IMR-90 (cell line): ENCODE measurements around the gene RNASET2. TPM values are rescaled to one million over a fixed set of nuclear protein-coding genes. Genes with fewer than 3 reads are reported as not detected.

Experiments
- ATAC-seq: fragments of 200-7000 bp; cut with Tn5 transposase; 2 replicates; pipeline ENCODE4 v1.9.1; 2020; ENCODE audit warnings: low read depth, mild to moderate bottlenecking, moderate library complexity
- BruUV-seq: library from RNA; stranded (reverse); fragments of 400-500 nt; replicated peaks from 2 replicates; lab custom pipeline; 2021; lab: Mats Ljungman, UMichigan
- CTCF ChIA-PET: fragments of 300-600 bp; formaldehyde crosslinking; extraction: SDS; loops from one replicate; lab custom pipeline; 2021; ENCODE audit warnings: antibody characterized with exemption; lab: Yijun Ruan, JAX
- POLR2A ChIA-PET: fragments of 300-600 bp; sonication (Branson Sonifier 250); formaldehyde crosslinking; loops from one replicate; lab custom pipeline; 2022; ENCODE audit warnings: antibody characterized with exemption; ENCODE audit not compliant: unreplicated experiment; lab: Charles Lee
- DNase-seq: peaks from one replicate; pipeline ENCODE4 v3.0.0; 2013
- H2AFZ ChIP-seq: replicated peaks from 2 replicates; pipeline ENCODE3; 2013; ENCODE audit warnings: low read length, mild to moderate bottlenecking; ENCODE audit not compliant: poor library complexity
- H2AK5ac ChIP-seq: 2 replicates; pipeline ENCODE4 v1.6.1; 2013; ENCODE audit warnings: low read depth, low read length, inconsistent platforms
- H2AK9ac ChIP-seq: replicated peaks from 2 replicates; pipeline ENCODE3; 2013; ENCODE audit warnings: mild to moderate bottlenecking, low read depth, low read length, moderate library complexity; ENCODE audit not compliant: poor library complexity
- H2BK120ac ChIP-seq: 2 replicates; pipeline ENCODE4 v1.6.1; 2013; ENCODE audit warnings: low read depth, low read length, inconsistent platforms
- H2BK15ac ChIP-seq: 3 replicates; pipeline ENCODE4 v1.6.1; 2013; ENCODE audit warnings: low read depth, low read length, inconsistent platforms
- H2BK20ac ChIP-seq: 2 replicates; pipeline ENCODE4 v1.6.1; 2013; ENCODE audit warnings: low read depth, mild to moderate bottlenecking, inconsistent platforms, low read length, moderate library complexity
- H2BK5ac ChIP-seq: 2 replicates; pipeline ENCODE4 v1.6.1; 2013; ENCODE audit warnings: mild to moderate bottlenecking, low read depth, low read length, inconsistent platforms; ENCODE audit not compliant: poor library complexity, severe bottlenecking
- H3K14ac ChIP-seq: replicated peaks from 2 replicates; pipeline ENCODE4 v1.6.1; 2013; ENCODE audit warnings: low read depth, low read length, inconsistent platforms
- H3K18ac ChIP-seq: 2 replicates; pipeline ENCODE4 v1.6.1; 2013; ENCODE audit warnings: low read depth, low read length, control low read depth
- H3K23ac ChIP-seq: 2 replicates; pipeline ENCODE4 v1.6.1; 2013; ENCODE audit warnings: low read depth, low read length, inconsistent platforms
- H3K27ac ChIP-seq: 2 replicates; pipeline ENCODE4 v1.5.1; 2013; ENCODE audit warnings: mild to moderate bottlenecking, control low read depth, low read length; ENCODE audit not compliant: insufficient read depth
- H3K27me3 ChIP-seq: 2 replicates; pipeline ENCODE4 v1.6.1; 2013; ENCODE audit warnings: low read length; ENCODE audit not compliant: control insufficient read depth, insufficient read depth
- H3K36me3 ChIP-seq: 2 replicates; pipeline ENCODE4 v1.6.1; 2013; ENCODE audit warnings: low read length, mixed read lengths; ENCODE audit not compliant: control insufficient read depth, insufficient read depth
- H3K4ac ChIP-seq: 2 replicates; pipeline ENCODE4 v1.6.1; 2013; ENCODE audit warnings: low read depth, low read length, inconsistent platforms
- H3K4me1 ChIP-seq: 2 replicates; pipeline ENCODE4 v1.6.1; 2013; ENCODE audit warnings: low read length, mixed read lengths; ENCODE audit not compliant: control insufficient read depth, insufficient read depth
- H3K4me2 ChIP-seq: 2 replicates; pipeline ENCODE4 v1.6.1; 2013; ENCODE audit warnings: low read depth, mild to moderate bottlenecking, control low read depth, low read length, moderate library complexity
- H3K4me3 ChIP-seq: 2 replicates; pipeline ENCODE4 v1.5.1; 2013; ENCODE audit warnings: low read depth, mild to moderate bottlenecking, control low read depth, low read length, moderate library complexity; ENCODE audit not compliant: insufficient read depth
- H3K56ac ChIP-seq: 2 replicates; pipeline ENCODE4 v1.6.1; 2013; ENCODE audit warnings: low read length, inconsistent platforms; ENCODE audit not compliant: insufficient read depth; ENCODE audit errors: extremely low read depth
- H3K79me1 ChIP-seq, 2 experiments: 2 replicates each; pipeline ENCODE4 v1.6.1; 2013; ENCODE audit warnings: low read length in 2 of 2, inconsistent platforms in 1 of 2, low read depth in 1 of 2
- H3K9ac ChIP-seq: 2 replicates; pipeline ENCODE4 v1.6.1; 2013; ENCODE audit warnings: low read depth, low read length, control low read depth
- H3K9me1 ChIP-seq: 2 replicates; pipeline ENCODE4 v1.6.1; 2013; ENCODE audit warnings: low read length, inconsistent platforms; ENCODE audit not compliant: insufficient read depth
- H3K9me3 ChIP-seq: 2 replicates; pipeline ENCODE4 v1.6.1; 2013; ENCODE audit warnings: low read length; ENCODE audit not compliant: control insufficient read depth, insufficient read depth
- H4K20me1 ChIP-seq: 2 replicates; pipeline ENCODE4 v1.6.1; 2013; ENCODE audit warnings: low read length, inconsistent platforms; ENCODE audit not compliant: insufficient read depth
- H4K5ac ChIP-seq: 2 replicates; pipeline ENCODE4 v1.6.1; 2013; ENCODE audit warnings: mild to moderate bottlenecking, low read depth, low read length, control low read depth
- H4K8ac ChIP-seq, 2 experiments: 2 replicates each; pipeline ENCODE4 v1.6.1; 2013; ENCODE audit warnings: low read depth in 2 of 2, low read length in 2 of 2, control low read depth in 1 of 2, inconsistent platforms in 1 of 2
- H4K91ac ChIP-seq: 2 replicates; pipeline ENCODE4 v1.6.1; 2013; ENCODE audit warnings: low read depth, low read length, inconsistent platforms; ENCODE audit not compliant: insufficient read depth
- BHLHE40 ChIP-seq: fragments of 150-350 bp; IDR thresholded peaks from 2 replicates; pipeline ENCODE4 v1.6.1; 2016; ENCODE audit warnings: mild to moderate bottlenecking, low read depth, low read length
- CEBPB ChIP-seq: IDR thresholded peaks from 2 replicates; pipeline ENCODE4 v1.6.1; 2012; ENCODE audit warnings: low read depth, low read length, improper control_type of control experiment
- CHD1 ChIP-seq: IDR thresholded peaks from 2 replicates; pipeline ENCODE4 v1.6.1; 2012; ENCODE audit warnings: low read depth, low read length, improper control_type of control experiment
- CTCF ChIP-seq: conservative IDR thresholded peaks from 2 replicates; pipeline ENCODE4 v1.5.1; 2012; ENCODE audit warnings: mild to moderate bottlenecking, low read depth, low read length, improper control_type of control experiment
- ELK1 ChIP-seq: fragments of 150-350 bp; IDR thresholded peaks from 2 replicates; pipeline ENCODE4 v1.6.1; 2016; ENCODE audit warnings: low read depth, mild to moderate bottlenecking, low read length, moderate library complexity, borderline replicate concordance
- FOS ChIP-seq: fragments of 150-350 bp; IDR thresholded peaks from 2 replicates; pipeline ENCODE4 v1.6.1; 2016; ENCODE audit warnings: low read depth, low read length
- MAFK ChIP-seq: IDR thresholded peaks from 2 replicates; pipeline ENCODE4 v1.6.1; 2012; ENCODE audit warnings: low read depth, low read length, improper control_type of control experiment
- MAZ ChIP-seq: IDR thresholded peaks from 2 replicates; pipeline ENCODE4 v1.6.1; 2012; ENCODE audit warnings: low read depth, mild to moderate bottlenecking, low read length, improper control_type of control experiment, moderate library complexity, borderline replicate concordance
- MXI1 ChIP-seq: IDR thresholded peaks from 2 replicates; pipeline ENCODE4 v1.6.1; 2012; ENCODE audit warnings: low read depth, mild to moderate bottlenecking, low read length, moderate library complexity, borderline replicate concordance
- NFE2L2 ChIP-seq: fragments of 150-350 bp; IDR thresholded peaks from 2 replicates; pipeline ENCODE4 v1.6.1; 2016; ENCODE audit warnings: low read depth, mild to moderate bottlenecking, low read length
- POLR2A ChIP-seq: IDR thresholded peaks from 2 replicates; pipeline ENCODE4 v1.6.1; 2012; ENCODE audit warnings: mild to moderate bottlenecking, low read depth, low read length
- RAD21 ChIP-seq: IDR thresholded peaks from 2 replicates; pipeline ENCODE4 v1.6.1; 2012; ENCODE audit warnings: low read length, improper control_type of control experiment
- RCOR1 ChIP-seq: IDR thresholded peaks from 2 replicates; pipeline ENCODE4 v1.6.1; 2012; ENCODE audit warnings: mild to moderate bottlenecking, low read length, improper control_type of control experiment; ENCODE audit not compliant: insufficient replicate concordance
- RFX5 ChIP-seq: IDR thresholded peaks from 2 replicates; pipeline ENCODE4 v1.8.0; 2012; ENCODE audit warnings: low read depth, mild to moderate bottlenecking, low read length, moderate library complexity
- SMC3 ChIP-seq: fragments of 150-350 bp; IDR thresholded peaks from 2 replicates; pipeline ENCODE4 v1.6.1; 2016; ENCODE audit warnings: low read depth, mild to moderate bottlenecking, antibody characterized with exemption, low read length, moderate library complexity
- WGBS, 2 experiments: methylation state at CpG; one replicate each; pipeline versions ENCODE4 v1.1.5 to v1.1.7; 2013; ENCODE audit warnings: missing lambda C conversion rate in 2 of 2; ENCODE audit not compliant: insufficient read length in 1 of 2; ENCODE audit errors: extremely low coverage in 2 of 2; 5-methylcytosine and 5-hydroxymethylcytosine counted together
- dilution Hi-C: fragments of 300-500 bp; cut with HindIII; formaldehyde crosslinking; loops from one replicate; pipeline ENCODE4 v1.14.3; 2018; ENCODE audit warnings: low sequenced_read_pairs; ENCODE audit not compliant: unreplicated experiment
- in situ Hi-C: fragments of 300-500 bp; cut with MboI; formaldehyde crosslinking; loops from 3 replicates; pipeline ENCODE4 v1.14.3; 2019; ENCODE audit warnings: low sequenced_read_pairs, inconsistent platforms, mixed read lengths
- intact Hi-C: fragments of 100-400 bp; cut with micrococcal nuclease; formaldehyde crosslinking; loops from 2 replicates; pipeline ENCODE4 v1.10.0; 2022
- polyA plus RNA-seq, 3 experiments: library from polyadenylated mRNA; depleted of rRNA; stranded (reverse); fragments of >200 nt; gene quantifications; 2 replicates each; pipeline ENCODE4 v1.2.3, GENCODE V29; 2012; ENCODE audit warnings: low replicate concordance in 1 of 3
- total RNA-seq: library from RNA; depleted of rRNA; stranded (reverse); fragments of >200 nt; gene quantifications from 2 replicates; pipeline ENCODE4 v1.2.3, GENCODE V29; 2012
- TF ChIP-seq, protein P1 (sequence below): fragments of 150-350 bp; IDR thresholded peaks from 2 replicates; pipeline ENCODE4 v1.6.1; 2017; ENCODE audit warnings: mild to moderate bottlenecking, antibody characterized with exemption, low read length, low read depth

Gene RNASET2
- total and polyA plus RNA-seq, 2 of the 4 experiments (the other 2 are of a cell fraction): 13.6 to 24.9 TPM

GRCh38 chr6:166939894-166940293 lies 16.5 kb downstream of the RNASET2 start:
- Histone ChIP-seq H3K14ac (no peak overlapping the region), H3K27ac (no peak overlapping the region), H2BK15ac (no peak overlapping the region), H3K9ac (no peak overlapping the region), H3K4me1 (no peaks in the 10 kb centered on the region), H2AK9ac (no peak overlapping the region), H3K79me1 (no peaks in the 10 kb centered on the region), H3K9me1 (no peaks in the 10 kb centered on the region), H3K23ac (no peak overlapping the region), H2AFZ (no peak overlapping the region), H3K4me3 (no peak overlapping the region), H4K91ac (no peak overlapping the region), H4K5ac (no peak overlapping the region), H3K27me3 (no peaks in the 10 kb centered on the region), H2AK5ac (no peak overlapping the region), H3K56ac (no peak overlapping the region), H2BK20ac (no peak overlapping the region), H3K9me3 (no peaks in the 10 kb centered on the region), H3K18ac (no peak overlapping the region), H3K36me3 (peaks cover 6% of the 10 kb centered on the region; the same call in 1 of the 2 replicates), H2BK5ac (no peak overlapping the region), H4K8ac (no peak overlapping the region), H3K4me2 (no peak overlapping the region), H2BK120ac (no peak overlapping the region), H3K4ac (no peak overlapping the region), H4K20me1 (no peaks in the 10 kb centered on the region)
- no TSS peak for BruUV-seq
- WGBS, 2 experiments: 87% methylated on average over 4 of the region's 7 CpGs; no CpG with 5 or more reads in 1 of the 2 experiments
- ATAC-seq (no peak), DNase-seq (no peak)
- TF ChIP-seq NFE2L2 (no peak), ELK1 (no peak), MAZ (no peak), BHLHE40 (no peak), SMC3 (no peak), MAFK (no peak), MXI1 (no peak), POLR2A (no peak), CHD1 (no peak), RFX5 (no peak), FOS (no peak), RCOR1 (no peak), CTCF (no peak), RAD21 (no peak), CEBPB (no peak)
- TF ChIP-seq, protein P1, sequence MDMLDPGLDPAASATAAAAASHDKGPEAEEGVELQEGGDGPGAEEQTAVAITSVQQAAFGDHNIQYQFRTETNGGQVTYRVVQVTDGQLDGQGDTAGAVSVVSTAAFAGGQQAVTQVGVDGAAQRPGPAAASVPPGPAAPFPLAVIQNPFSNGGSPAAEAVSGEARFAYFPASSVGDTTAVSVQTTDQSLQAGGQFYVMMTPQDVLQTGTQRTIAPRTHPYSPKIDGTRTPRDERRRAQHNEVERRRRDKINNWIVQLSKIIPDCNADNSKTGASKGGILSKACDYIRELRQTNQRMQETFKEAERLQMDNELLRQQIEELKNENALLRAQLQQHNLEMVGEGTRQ: no peak
- POLR2A ChIA-PET: no interaction called here
- CTCF ChIA-PET: no interaction called here
- intact Hi-C loops: no loop called here
- dilution Hi-C loops: no loop called here
- in situ Hi-C loops: no loop called here
